WERI-Rb-1 (cell line): Measurements from ENCODE around the gene SLC41A3.

Source experiments
- DNase-seq: peaks from one replicate; pipeline ENCODE4 v3.0.0-alpha.2; 2020
- H3K27ac ChIP-seq: fragments of 250-450 bp; sonication (Bioruptor Pico); 2 replicates; pipeline ENCODE4 v1.5.1; 2020; ENCODE audit warnings: mild to moderate bottlenecking, moderate library complexity
- H3K27me3 ChIP-seq: fragments of 250-450 bp; sonication (Bioruptor Pico); 2 replicates; pipeline ENCODE4 v1.5.1; 2021; ENCODE audit warnings: mild to moderate bottlenecking, low read depth, moderate library complexity; ENCODE audit not compliant: insufficient read depth, severe bottlenecking
- H3K36me3 ChIP-seq: fragments of 250-450 bp; sonication (Bioruptor Pico); 2 replicates; pipeline ENCODE4 v1.5.1; 2020; ENCODE audit warnings: mild to moderate bottlenecking, moderate library complexity
- H3K4me3 ChIP-seq: 2 replicates; pipeline ENCODE4 v1.5.1; 2011; ENCODE audit warnings: low read depth, mild to moderate bottlenecking, control low read depth, low read length
- H3K9me3 ChIP-seq: fragments of 250-450 bp; sonication (Bioruptor Pico); 2 replicates; pipeline ENCODE4 v1.5.1; 2021; ENCODE audit warnings: mild to moderate bottlenecking, moderate library complexity; ENCODE audit not compliant: severe bottlenecking
- TF ChIP-seq, protein P1 (sequence below): IDR thresholded peaks from 2 replicates; pipeline ENCODE4 v1.5.1; 2011; ENCODE audit warnings: low read depth, mild to moderate bottlenecking, control low read depth, inconsistent platforms, low read length

The SLC41A3 gene

DNA sequence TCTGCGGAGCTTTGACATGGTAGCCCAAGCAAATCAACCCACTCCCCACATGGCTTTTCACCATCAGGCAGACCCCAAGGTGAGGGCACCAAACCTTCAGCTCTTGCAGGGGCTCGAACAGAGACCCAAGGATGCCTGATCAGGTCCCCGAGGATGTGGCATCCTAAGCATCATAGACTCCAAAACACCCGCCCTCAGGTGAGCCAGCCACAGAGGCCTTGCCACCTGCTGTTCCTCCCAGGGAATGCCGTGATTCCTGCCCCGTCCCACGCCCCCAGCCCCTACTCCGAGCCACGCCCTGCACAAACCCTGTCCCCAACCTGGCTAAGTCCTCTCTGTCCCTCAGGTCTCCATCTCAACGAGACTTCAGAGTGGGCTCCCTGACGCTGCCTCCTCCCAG lies 34.7 kb upstream of the SLC41A3 start:
- Histone ChIP-seq H3K27me3 (no peaks in the 10 kb centered on the region), H3K4me3 (no peak overlapping the region), H3K27ac (no peak overlapping the region), H3K9me3 (no peaks in the 10 kb centered on the region), H3K36me3 (no peaks in the 10 kb centered on the region)
- no peak for DNase-seq
- TF ChIP-seq, protein P1, sequence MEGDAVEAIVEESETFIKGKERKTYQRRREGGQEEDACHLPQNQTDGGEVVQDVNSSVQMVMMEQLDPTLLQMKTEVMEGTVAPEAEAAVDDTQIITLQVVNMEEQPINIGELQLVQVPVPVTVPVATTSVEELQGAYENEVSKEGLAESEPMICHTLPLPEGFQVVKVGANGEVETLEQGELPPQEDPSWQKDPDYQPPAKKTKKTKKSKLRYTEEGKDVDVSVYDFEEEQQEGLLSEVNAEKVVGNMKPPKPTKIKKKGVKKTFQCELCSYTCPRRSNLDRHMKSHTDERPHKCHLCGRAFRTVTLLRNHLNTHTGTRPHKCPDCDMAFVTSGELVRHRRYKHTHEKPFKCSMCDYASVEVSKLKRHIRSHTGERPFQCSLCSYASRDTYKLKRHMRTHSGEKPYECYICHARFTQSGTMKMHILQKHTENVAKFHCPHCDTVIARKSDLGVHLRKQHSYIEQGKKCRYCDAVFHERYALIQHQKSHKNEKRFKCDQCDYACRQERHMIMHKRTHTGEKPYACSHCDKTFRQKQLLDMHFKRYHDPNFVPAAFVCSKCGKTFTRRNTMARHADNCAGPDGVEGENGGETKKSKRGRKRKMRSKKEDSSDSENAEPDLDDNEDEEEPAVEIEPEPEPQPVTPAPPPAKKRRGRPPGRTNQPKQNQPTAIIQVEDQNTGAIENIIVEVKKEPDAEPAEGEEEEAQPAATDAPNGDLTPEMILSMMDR, result no peak

DNA sequence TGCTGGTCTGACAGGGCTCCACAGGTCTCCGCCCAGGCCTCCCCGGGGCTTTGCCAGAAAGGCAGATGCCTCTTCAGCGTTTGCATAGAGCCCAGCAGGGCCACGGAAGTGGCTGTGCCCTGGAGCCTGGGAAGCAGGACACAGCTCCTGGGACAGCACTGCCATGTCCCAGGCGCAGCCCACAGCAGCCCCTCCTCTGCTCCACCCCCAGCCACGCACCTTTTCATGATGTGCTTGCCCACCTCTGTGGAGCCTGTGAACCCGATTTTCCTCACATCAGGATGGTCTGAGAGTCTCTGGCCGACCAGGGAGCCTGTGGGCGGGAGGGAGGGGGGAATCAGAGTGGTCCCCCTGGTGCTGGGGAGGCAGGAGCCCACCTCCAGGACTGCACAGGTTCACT lies 33.9 kb upstream of the SLC41A3 start:
- DNase-seq, result no peak
- Histone ChIP-seq H3K27ac (no peak overlapping the region), H3K9me3 (no peaks in the 10 kb centered on the region), H3K36me3 (no peaks in the 10 kb centered on the region), H3K27me3 (no peaks in the 10 kb centered on the region), H3K4me3 (no peak overlapping the region)
- TF ChIP-seq, protein P1, result no peak

DNA sequence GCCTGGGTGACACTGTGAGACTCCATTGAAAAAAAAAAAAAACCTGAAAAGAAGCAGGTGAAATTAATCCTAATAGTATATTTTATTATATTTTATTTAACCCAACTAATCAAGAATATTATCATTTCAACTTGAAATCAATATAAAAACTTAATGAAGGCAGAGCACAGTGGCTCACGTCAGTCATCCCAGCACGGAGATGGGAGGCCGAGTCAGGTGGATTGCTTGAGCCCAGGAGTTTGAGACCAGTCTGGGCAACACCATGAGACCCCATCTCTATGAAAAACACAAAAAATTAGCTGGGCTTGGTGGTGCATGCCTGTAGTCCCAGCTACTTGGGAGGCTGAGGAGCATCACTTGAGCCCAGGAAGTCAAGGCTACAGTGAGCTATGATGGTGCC lies 33.3 kb upstream of the SLC41A3 start:
- TF ChIP-seq, protein P1, result no peak
- H3K36me3 ChIP-seq, result no peaks in the 10 kb centered on the region

DNA sequence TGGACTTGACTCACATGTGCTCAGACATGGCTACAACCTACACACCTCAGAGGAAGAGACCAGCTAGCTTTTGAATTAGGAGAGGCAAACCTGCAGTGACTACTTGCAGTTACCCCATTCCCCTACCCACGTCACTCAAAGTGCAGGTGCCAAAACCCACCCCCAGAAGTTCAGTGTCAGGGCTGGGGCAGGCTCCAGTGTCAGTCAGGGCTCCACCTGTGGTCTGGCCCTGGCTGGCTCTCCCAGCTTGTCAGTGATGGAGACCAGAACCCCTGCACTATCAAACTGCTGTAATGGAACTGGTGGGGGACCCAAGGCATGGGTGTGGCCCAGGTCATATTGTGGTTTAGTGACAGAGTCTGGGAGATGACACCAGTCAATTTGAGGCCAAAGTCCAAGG lies 32.6 kb upstream of the SLC41A3 start:
- DNase-seq, result no peak

More for the DNA sequence above, 33.3 kb upstream of the SLC41A3 start:
- H3K4me3 ChIP-seq, result no peak overlapping the region
- no peaks in the 10 kb centered on the region for H3K27me3 ChIP-seq
- DNase-seq, result no peak
- no peaks in the 10 kb centered on the region for H3K9me3 ChIP-seq
- H3K27ac ChIP-seq, result no peak overlapping the region

DNA sequence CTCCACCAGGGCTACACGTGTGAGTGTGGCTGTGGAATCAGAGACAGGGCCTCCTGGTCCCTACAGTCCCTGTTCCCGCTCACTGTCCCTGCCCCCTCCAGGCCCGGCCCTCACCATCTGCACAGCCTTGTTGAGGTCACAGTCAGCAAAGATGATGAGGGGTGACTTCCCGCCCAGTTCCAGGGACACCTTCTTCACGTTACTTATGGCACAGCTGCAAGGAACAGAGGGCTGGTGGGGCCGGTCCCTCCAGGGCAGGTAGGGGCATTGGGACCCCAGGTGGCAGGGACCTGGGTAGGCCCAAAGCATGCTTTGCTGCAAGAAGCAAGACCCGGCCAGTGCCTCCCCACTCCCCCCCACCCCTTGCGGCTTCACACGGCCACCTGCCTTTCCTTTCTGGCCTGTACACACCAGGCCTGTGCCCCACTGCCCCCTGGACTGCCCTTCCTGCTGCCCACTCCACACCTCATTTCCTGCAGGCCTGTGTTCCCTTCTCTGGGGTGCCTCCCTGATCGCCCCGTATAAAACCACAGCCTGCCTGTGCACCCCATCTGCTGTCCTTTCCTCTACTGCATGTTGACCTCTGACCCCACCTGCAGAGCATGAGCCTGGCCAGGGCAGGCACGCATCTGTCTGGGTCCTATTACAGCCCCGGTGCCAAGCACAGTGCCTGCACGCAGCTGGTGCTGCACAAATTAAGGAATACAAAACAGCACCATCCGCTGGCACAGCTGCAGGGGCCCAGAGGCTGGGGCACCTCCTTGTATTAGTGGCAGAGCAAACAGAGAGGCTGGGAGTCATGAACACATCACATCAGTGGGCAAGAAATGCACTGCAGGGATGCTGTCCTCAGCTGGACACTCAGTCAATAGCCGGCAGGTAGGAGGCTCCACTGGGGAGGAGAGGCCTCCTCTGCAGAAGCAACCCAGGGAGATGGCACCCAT lies 30.8 kb upstream of the SLC41A3 start:
- DNase-seq, result peak; percentile 45
- no peaks in the 10 kb centered on the region for H3K27me3 ChIP-seq
- H3K36me3 ChIP-seq, result no peaks in the 10 kb centered on the region
- no peaks in the 10 kb centered on the region for H3K9me3 ChIP-seq
- H3K4me3 ChIP-seq, result no peak overlapping the region
- H3K27ac ChIP-seq, result no peak overlapping the region
- TF ChIP-seq, protein P1, result 0 out of 2 replicates have a peak, but pooled peaks have one; percentile 4

More for the DNA sequence above, 32.6 kb upstream of the SLC41A3 start:
- H3K27me3 ChIP-seq, result no peaks in the 10 kb centered on the region
- H3K4me3 ChIP-seq, result no peak overlapping the region
- no peak overlapping the region for H3K27ac ChIP-seq
- H3K36me3 ChIP-seq, result no peaks in the 10 kb centered on the region
- no peaks in the 10 kb centered on the region for H3K9me3 ChIP-seq
- TF ChIP-seq, protein P1, result no peak
